Stimulated activated CD8-positive, alpha-beta memory T cell treated with anti-CD3 and anti-CD28 coated beads, Interleukin-12 subunit alpha, Interleukin-12 subunit beta, amount 100 ng/mL, for 4 hours (primary cell): ENCODE data around the gene PNPLA2.
A peak's percentile ranks its signal among the peaks of the same experiment; 100 is the strongest.

Experiments
- DNase-seq: peaks from one replicate; pipeline ENCODE4 v3.0.0-alpha.2; 2020; ENCODE audit warnings: low read depth

PNPLA2 gene

GRCh38 chr11:831118-831864 lies 12.6 kb downstream of the PNPLA2 start:
- no peak for DNase-seq

GRCh38 chr11:831961-832528 lies 13.3 kb downstream of the PNPLA2 start:
- no peak for DNase-seq

GRCh38 chr11:832529-833113 lies 13.9 kb downstream of the PNPLA2 start, which contains the start of gene CD151:
Gene CD151 (plus strand): TSS chr11:832952. CDS start chr11:836070, 3,118 bp downstream.
- DNase-seq = peak; percentile 47

- DNase-seq = no peak
These were observed 14.5 kb downstream of the PNPLA2 start for GRCh38 chr11:833114-833791.

- no peak for DNase-seq
These were observed 15.2 kb downstream of the PNPLA2 start for GRCh38 chr11:833849-834311.

- no peak for DNase-seq
These were observed 15.9 kb downstream of the PNPLA2 start for GRCh38 chr11:834371-835316.

- DNase-seq = no peak
These were observed 17.6 kb downstream of the PNPLA2 start for GRCh38 chr11:836274-836673.

GRCh38 chr11:836700-837099 lies 18.0 kb downstream of the PNPLA2 start:
- DNase-seq = no peak

- DNase-seq = no peak
These were observed 18.7 kb downstream of the PNPLA2 start for GRCh38 chr11:837189-837989.

GRCh38 chr11:837990-838307 lies 19.2 kb downstream of the PNPLA2 start:
- DNase-seq = no peak

- DNase-seq = no peak
These were observed 19.9 kb downstream of the PNPLA2 start for GRCh38 chr11:838441-839279.

- no peak for DNase-seq
These were observed 20.5 kb downstream of the PNPLA2 start for GRCh38 chr11:839280-839623.

GRCh38 chr11:839875-840617 lies 21.3 kb downstream of the PNPLA2 start:
- no peak for DNase-seq

- DNase-seq = no peak
These were observed 23.3 kb downstream of the PNPLA2 start for GRCh38 chr11:841981-842369.

- DNase-seq = peak; percentile 80
These were observed 23.8 kb downstream of the PNPLA2 start, which contains the start of the genes POLR2L and TSPAN4 for GRCh38 chr11:842370-843002. Gene POLR2L (minus strand): TSS chr11:842529. CDS start chr11:842508, 21 bp downstream. Gene TSPAN4 (plus strand): TSS chr11:842852. CDS start chr11:850305, 7,453 bp downstream.

- no peak for DNase-seq
These were observed 24.5 kb downstream of the PNPLA2 start for GRCh38 chr11:843086-843734.

- no peak for DNase-seq
These were observed 25.3 kb downstream of the PNPLA2 start for GRCh38 chr11:843818-844692.
